ENCODE data around the gene SSTR3. TPM values are rescaled to one million over a fixed set of nuclear protein-coding genes. Genes with fewer than 3 reads are reported as not detected.
A peak's percentile ranks its signal among the peaks of the same experiment; 100 is the strongest.

The SSTR3 gene
- total and polyA plus RNA-seq, 2 of the 13 experiments (the other 11 are each of a cell fraction or from before 2014, with no cell fraction given), result 0.08 to 0.64 TPM

DNA sequence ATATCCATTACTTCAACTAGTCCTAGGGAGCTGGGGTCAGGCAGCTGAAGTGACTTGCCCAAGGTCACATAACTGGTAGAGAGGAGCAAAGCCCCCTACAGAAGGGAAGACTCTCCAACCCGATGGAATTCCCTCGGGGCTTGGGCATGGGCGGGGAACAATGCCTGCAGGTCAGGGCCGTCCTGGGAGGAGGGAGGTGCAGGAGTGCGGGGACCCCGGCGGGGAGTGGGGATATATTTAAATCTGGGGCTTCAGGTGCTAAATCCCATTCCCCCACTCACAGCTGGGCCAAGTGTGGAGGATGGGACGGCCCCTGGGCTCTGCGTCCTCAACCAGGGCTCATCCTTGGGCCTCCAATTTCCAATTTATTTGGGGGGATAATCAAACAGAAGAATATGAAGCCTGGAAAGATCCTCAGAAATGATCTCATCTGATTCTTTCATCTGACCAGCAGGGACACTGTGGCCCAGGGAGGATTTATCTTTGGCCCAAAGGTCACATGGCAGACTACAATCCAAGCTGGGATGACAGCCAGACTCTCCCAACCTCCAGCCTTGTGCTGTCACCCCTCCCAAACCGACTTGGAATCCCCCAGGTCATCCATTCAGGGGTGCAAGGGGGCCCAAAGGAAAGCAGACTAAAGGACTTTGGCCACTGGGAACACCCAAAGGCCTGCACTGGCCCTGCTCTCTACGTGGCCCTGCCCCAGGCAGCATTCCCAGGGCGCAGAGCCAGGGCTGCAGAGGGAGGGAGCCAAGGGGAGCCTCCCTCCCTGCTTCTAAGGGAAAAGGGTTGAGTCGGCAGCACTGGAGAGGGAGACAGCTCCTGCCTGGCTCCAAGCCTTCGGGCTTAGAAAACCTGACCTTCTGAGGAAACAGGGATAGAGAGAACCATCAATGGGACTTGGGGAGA is 15.5 kb downstream of the SSTR3 start (continued):
- TF ChIP-seq THAP9 (CRISPR knock-in tag; IDR thresholded peaks at IDR 0.05; ENCODE audit: borderline replicate concordance) (no peak), RFXAP (CRISPR knock-in tag; IDR thresholded peaks at IDR 0.05; ENCODE audit: borderline replicate concordance) (0 out of 2 replicates have a peak, but pooled peaks have one; percentile 31), ZNF761 (CRISPR knock-in tag; conservative IDR thresholded peaks at IDR 0.05) (peak; percentile 50; the same call in 1 of the 2 replicates), MTA1 (CRISPR knock-in tag; IDR thresholded peaks at IDR 0.05; ENCODE audit: borderline replicate concordance) (peak; percentile 97), ZFAT (CRISPR knock-in tag; conservative IDR thresholded peaks at IDR 0.05) (no peak), TCF7L2 (IDR thresholded peaks at IDR 0.05; ENCODE audit: low read depth, low read length) (no peak), ZNF280D (CRISPR knock-in tag; IDR thresholded peaks at IDR 0.05) (0 out of 2 replicates have a peak, but pooled peaks have one; percentile 42), MIER2 (CRISPR knock-in tag; IDR thresholded peaks at IDR 0.05) (peak; percentile 75; the same call in 1 of the 2 replicates), ZNF891 (CRISPR knock-in tag; IDR thresholded peaks at IDR 0.05) (no peak), SRF (IDR thresholded peaks at IDR 0.05; ENCODE audit: low read depth, low read length) (no peak), RBAK (CRISPR knock-in tag; IDR thresholded peaks at IDR 0.05) (no peak), ZNF253 (CRISPR knock-in tag; IDR thresholded peaks at IDR 0.05; ENCODE audit: borderline replicate concordance) (no peak), NCOA1 (CRISPR knock-in tag; IDR thresholded peaks at IDR 0.05) (0 out of 2 replicates have a peak, but pooled peaks have one; percentile 59), ZNF670 (CRISPR knock-in tag; IDR thresholded peaks at IDR 0.05; ENCODE audit: borderline replicate concordance) (no peak), ESRRA (CRISPR knock-in tag; IDR thresholded peaks at IDR 0.05; ENCODE audit: low read depth) (peak; percentile 77; the same call in 1 of the 2 replicates), TBL1XR1 (IDR thresholded peaks at IDR 0.05; ENCODE audit: borderline replicate concordance, low read length, partially characterized antibody) (no peak), KDM2A (CRISPR knock-in tag; IDR thresholded peaks at IDR 0.05; ENCODE audit: borderline replicate concordance, low read depth) (no peak), ZNF652 (CRISPR knock-in tag; IDR thresholded peaks at IDR 0.05; ENCODE audit: borderline replicate concordance, low read depth) (no peak), POLR2G (IDR thresholded peaks at IDR 0.05; ENCODE audit: low read depth, low read length) (no peak; the same call in 1 of the 2 replicates), ZNF143 (CRISPR knock-in tag; IDR thresholded peaks at IDR 0.05) (no peak), ARID2 (CRISPR knock-in tag; IDR thresholded peaks at IDR 0.05; ENCODE audit: borderline replicate concordance) (no peak), ZNF235 (CRISPR knock-in tag; IDR thresholded peaks at IDR 0.05; ENCODE audit: borderline replicate concordance) (no peak)
- TF ChIP-seq, protein P1, sequence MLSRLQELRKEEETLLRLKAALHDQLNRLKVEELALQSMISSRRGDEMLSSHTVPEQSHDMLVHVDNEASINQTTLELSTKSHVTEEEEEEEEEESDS (CRISPR knock-in tag; IDR thresholded peaks at IDR 0.05; ENCODE audit: borderline replicate concordance), result no peak
